Measurements from ENCODE around the gene FITM1.

The FITM1 gene

GRCh38 chr14:24133735-24134134, 3.3 kb downstream of the FITM1 start:
- H3K23ac ChIP-seq (ENCODE audit: low read length), result no peak overlapping the region
- WGBS (ENCODE audit: extremely low coverage, insufficient coverage, low lambda C conversion rate), result no CpG with 5 or more reads among the region's 1 CpG
- H3K27me3 ChIP-seq (ENCODE audit: insufficient read depth, low read length, poor library complexity), result no peaks in the 10 kb centered on the region
- no peaks in the 10 kb centered on the region for H3K79me2 ChIP-seq (ENCODE audit: control insufficient read depth, insufficient read depth, low read length)
- H3K4me2 ChIP-seq (ENCODE audit: low read length), result no peak overlapping the region
- no peak overlapping the region for H3K9ac ChIP-seq (ENCODE audit: low read length)
- no peak overlapping the region for H2AK5ac ChIP-seq (ENCODE audit: low read length)
- peaks cover 1% of the 10 kb centered on the region for H3K36me3 ChIP-seq (ENCODE audit: control insufficient read depth, insufficient read depth, low read length)
- peaks cover 1% of the 10 kb centered on the region for H3K4me1 ChIP-seq (ENCODE audit: control insufficient read depth, low read depth, low read length)
- H3K4me3 ChIP-seq (ENCODE audit: low read length), result no peak overlapping the region
- no peak overlapping the region for H2BK15ac ChIP-seq (replicated peaks; ENCODE audit: low read depth)
- no peak overlapping the region for H3K27ac ChIP-seq (ENCODE audit: low read depth, low read length)
- no peaks in the 10 kb centered on the region for H3K79me1 ChIP-seq (ENCODE audit: low read length)
- H2BK5ac ChIP-seq (ENCODE audit: low read length), result no peak overlapping the region
- H4K5ac ChIP-seq (ENCODE audit: low read length), result no peak overlapping the region
- no peak overlapping the region for H3K18ac ChIP-seq (ENCODE audit: low read length)
- no peak overlapping the region for H2BK120ac ChIP-seq (ENCODE audit: low read depth, low read length)
- no peak overlapping the region for H3K4ac ChIP-seq (ENCODE audit: low read depth, low read length)
- no peak overlapping the region for H3K56ac ChIP-seq (ENCODE audit: low read length)
- no peak overlapping the region for H4K8ac ChIP-seq (ENCODE audit: low read depth, low read length)
- DNase-seq, result no peak

GRCh38 chr14:24135584-24135833, 5.0 kb downstream of the FITM1 start:
- Histone ChIP-seq H3K56ac (ENCODE audit: low read length) (peak overlapping the region; percentile 83), H3K36me3 (ENCODE audit: control insufficient read depth, insufficient read depth, low read length) (peaks cover 5% of the 10 kb centered on the region), H3K4ac (ENCODE audit: low read depth, low read length) (no peak overlapping the region), H2AK5ac (ENCODE audit: low read length) (no peak overlapping the region), H3K9ac (ENCODE audit: low read length) (peak overlapping the region; percentile 55), H2BK5ac (ENCODE audit: low read length) (no peak overlapping the region), H3K4me3 (ENCODE audit: low read length) (peak overlapping the region; percentile 26), H3K27ac (ENCODE audit: low read depth, low read length) (no peak overlapping the region), H3K4me1 (ENCODE audit: control insufficient read depth, low read depth, low read length) (peaks cover 4% of the 10 kb centered on the region), H4K8ac (ENCODE audit: low read depth, low read length) (no peak overlapping the region), H4K5ac (ENCODE audit: low read length) (no peak overlapping the region), H2BK15ac (replicated peaks; ENCODE audit: low read depth) (no peak overlapping the region), H3K27me3 (ENCODE audit: insufficient read depth, low read length, poor library complexity) (no peaks in the 10 kb centered on the region), H3K79me2 (ENCODE audit: control insufficient read depth, insufficient read depth, low read length) (peaks cover 9% of the 10 kb centered on the region), H2BK120ac (ENCODE audit: low read depth, low read length) (no peak overlapping the region), H3K79me1 (ENCODE audit: low read length) (peaks cover 7% of the 10 kb centered on the region), H3K18ac (ENCODE audit: low read length) (no peak overlapping the region), H3K4me2 (ENCODE audit: low read length) (peak overlapping the region; percentile 65), H3K23ac (ENCODE audit: low read length) (no peak overlapping the region)
- WGBS (ENCODE audit: extremely low coverage, insufficient coverage, low lambda C conversion rate), result no CpG with 5 or more reads among the region's 9 CpGs
- no peak for DNase-seq

- Histone ChIP-seq H3K36me3 (ENCODE audit: control insufficient read depth, insufficient read depth, low read length) (peaks cover 5% of the 10 kb centered on the region), H3K9ac (ENCODE audit: low read length) (peak within 1 kb of the TSS; percentile 85), H3K79me1 (ENCODE audit: low read length) (peaks cover 9% of the 10 kb centered on the region), H4K5ac (ENCODE audit: low read length) (no peak within 1 kb of the TSS), H2BK120ac (ENCODE audit: low read depth, low read length) (no peak within 1 kb of the TSS), H3K27ac (ENCODE audit: low read depth, low read length) (no peak within 1 kb of the TSS), H3K56ac (ENCODE audit: low read length) (peak within 1 kb of the TSS; percentile 87), H3K4me3 (ENCODE audit: low read length) (peak within 1 kb of the TSS; percentile 72), H3K79me2 (ENCODE audit: control insufficient read depth, insufficient read depth, low read length) (peaks cover 13% of the 10 kb centered on the region), H3K4me1 (ENCODE audit: control insufficient read depth, low read depth, low read length) (peaks cover 4% of the 10 kb centered on the region), H3K4me2 (ENCODE audit: low read length) (peak within 1 kb of the TSS; percentile 65), H3K4ac (ENCODE audit: low read depth, low read length) (peak within 1 kb of the TSS; percentile 43), H2BK5ac (ENCODE audit: low read length) (no peak within 1 kb of the TSS), H2BK15ac (replicated peaks; ENCODE audit: low read depth) (no peak within 1 kb of the TSS), H3K23ac (ENCODE audit: low read length) (peak within 1 kb of the TSS; percentile 31), H3K27me3 (ENCODE audit: insufficient read depth, low read length, poor library complexity) (no peaks in the 10 kb centered on the region), H4K8ac (ENCODE audit: low read depth, low read length) (no peak within 1 kb of the TSS), H3K18ac (ENCODE audit: low read length) (peak within 1 kb of the TSS; percentile 21), H2AK5ac (ENCODE audit: low read length) (no peak within 1 kb of the TSS)
- no CpG with 5 or more reads among the region's 75 CpGs for WGBS (ENCODE audit: extremely low coverage, insufficient coverage, low lambda C conversion rate)
- DNase-seq, result peak; percentile 87
Observed at GRCh38 chr14:24135834-24136683, 5.6 kb downstream of the FITM1 start, which contains the start of gene PSME1. TSS of gene PSME1 (plus strand) at chr14:24136194. CDS start at chr14:24136263, 69 bp downstream.

GRCh38 chr14:24136684-24137528, 6.4 kb downstream of the FITM1 start:
- no peak overlapping the region for H3K18ac ChIP-seq (ENCODE audit: low read length)
- H4K8ac ChIP-seq (ENCODE audit: low read depth, low read length), result no peak overlapping the region
- no peak for DNase-seq
- H3K4me1 ChIP-seq (ENCODE audit: control insufficient read depth, low read depth, low read length), result peaks cover 4% of the 10 kb centered on the region
- no peak overlapping the region for H3K4me3 ChIP-seq (ENCODE audit: low read length)
- H3K27me3 ChIP-seq (ENCODE audit: insufficient read depth, low read length, poor library complexity), result no peaks in the 10 kb centered on the region
- no peak overlapping the region for H4K5ac ChIP-seq (ENCODE audit: low read length)
- no peak overlapping the region for H2BK5ac ChIP-seq (ENCODE audit: low read length)
- peak overlapping the region; percentile 48 for H3K4me2 ChIP-seq (ENCODE audit: low read length)
- H3K4ac ChIP-seq (ENCODE audit: low read depth, low read length), result no peak overlapping the region
- peak overlapping the region; percentile 87 for H3K56ac ChIP-seq (ENCODE audit: low read length)
- no peak overlapping the region for H2BK15ac ChIP-seq (replicated peaks; ENCODE audit: low read depth)
- H3K23ac ChIP-seq (ENCODE audit: low read length), result no peak overlapping the region
- no peak overlapping the region for H2AK5ac ChIP-seq (ENCODE audit: low read length)
- H3K27ac ChIP-seq (ENCODE audit: low read depth, low read length), result no peak overlapping the region
- WGBS (ENCODE audit: extremely low coverage, insufficient coverage, low lambda C conversion rate), result no CpG with 5 or more reads among the region's 13 CpGs
- peaks cover 5% of the 10 kb centered on the region for H3K36me3 ChIP-seq (ENCODE audit: control insufficient read depth, insufficient read depth, low read length)
- peak overlapping the region; percentile 85 for H3K9ac ChIP-seq (ENCODE audit: low read length)
- peaks cover 9% of the 10 kb centered on the region for H3K79me1 ChIP-seq (ENCODE audit: low read length)
- H3K79me2 ChIP-seq (ENCODE audit: control insufficient read depth, insufficient read depth, low read length), result peaks cover 13% of the 10 kb centered on the region
- H2BK120ac ChIP-seq (ENCODE audit: low read depth, low read length), result no peak overlapping the region

GRCh38 chr14:24137529-24138395, 7.3 kb downstream of the FITM1 start:
- Histone ChIP-seq H3K4me2 (ENCODE audit: low read length) (no peak overlapping the region), H2BK15ac (replicated peaks; ENCODE audit: low read depth) (no peak overlapping the region), H3K27me3 (ENCODE audit: insufficient read depth, low read length, poor library complexity) (no peaks in the 10 kb centered on the region), H4K5ac (ENCODE audit: low read length) (no peak overlapping the region), H3K27ac (ENCODE audit: low read depth, low read length) (no peak overlapping the region), H3K79me1 (ENCODE audit: low read length) (peaks cover 9% of the 10 kb centered on the region), H3K9ac (ENCODE audit: low read length) (no peak overlapping the region), H3K56ac (ENCODE audit: low read length) (no peak overlapping the region), H2AK5ac (ENCODE audit: low read length) (no peak overlapping the region), H3K23ac (ENCODE audit: low read length) (no peak overlapping the region), H3K4ac (ENCODE audit: low read depth, low read length) (no peak overlapping the region), H2BK5ac (ENCODE audit: low read length) (no peak overlapping the region), H3K4me3 (ENCODE audit: low read length) (no peak overlapping the region), H3K79me2 (ENCODE audit: control insufficient read depth, insufficient read depth, low read length) (peaks cover 13% of the 10 kb centered on the region), H3K4me1 (ENCODE audit: control insufficient read depth, low read depth, low read length) (peaks cover 4% of the 10 kb centered on the region), H2BK120ac (ENCODE audit: low read depth, low read length) (no peak overlapping the region), H4K8ac (ENCODE audit: low read depth, low read length) (no peak overlapping the region), H3K18ac (ENCODE audit: low read length) (no peak overlapping the region), H3K36me3 (ENCODE audit: control insufficient read depth, insufficient read depth, low read length) (peaks cover 5% of the 10 kb centered on the region)
- WGBS (ENCODE audit: extremely low coverage, insufficient coverage, low lambda C conversion rate), result no CpG with 5 or more reads among the region's 8 CpGs
- no peak for DNase-seq
